ENCODE data around the gene MELTF.

DNA sequence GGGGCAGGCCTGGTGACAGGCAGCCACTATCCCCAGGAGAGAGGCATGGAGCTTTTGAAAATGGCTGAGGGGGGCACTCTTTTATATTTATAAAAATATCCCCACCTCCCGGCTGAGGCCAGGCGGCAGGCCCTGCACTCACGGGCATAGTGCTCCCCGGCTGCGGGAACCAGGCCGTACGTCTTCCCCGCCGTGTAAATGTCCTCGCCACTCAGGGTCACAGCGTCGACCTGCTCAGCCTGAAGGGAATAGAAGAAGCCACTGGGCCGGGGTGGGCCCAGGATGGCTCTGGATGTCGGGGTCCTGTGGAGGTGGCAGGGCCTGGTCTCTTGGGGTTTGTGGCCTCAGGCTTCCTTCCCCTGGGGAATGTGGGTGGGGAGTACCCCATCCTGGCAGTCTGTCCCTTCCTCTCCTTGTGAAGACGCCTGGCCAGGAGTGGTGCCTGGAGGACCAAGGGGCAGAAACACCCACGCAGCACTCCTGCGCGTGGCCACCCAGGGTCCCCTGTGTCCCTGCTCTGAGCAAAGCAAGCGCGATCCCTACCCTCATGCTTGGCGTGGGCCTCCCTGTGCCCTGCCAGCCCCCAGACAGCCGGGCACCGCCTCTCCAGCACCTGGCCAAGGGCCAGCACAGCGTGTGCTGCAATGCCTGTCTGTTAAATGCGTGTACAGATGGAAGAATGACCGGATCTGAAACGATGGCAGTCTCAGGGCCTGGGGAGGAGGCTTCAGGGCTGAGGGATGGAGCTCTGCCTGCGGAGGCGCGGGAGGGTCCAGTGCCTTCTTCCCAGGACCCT is 18.9 kb downstream of the MELTF start:
- TF ChIP-seq, protein P1, sequence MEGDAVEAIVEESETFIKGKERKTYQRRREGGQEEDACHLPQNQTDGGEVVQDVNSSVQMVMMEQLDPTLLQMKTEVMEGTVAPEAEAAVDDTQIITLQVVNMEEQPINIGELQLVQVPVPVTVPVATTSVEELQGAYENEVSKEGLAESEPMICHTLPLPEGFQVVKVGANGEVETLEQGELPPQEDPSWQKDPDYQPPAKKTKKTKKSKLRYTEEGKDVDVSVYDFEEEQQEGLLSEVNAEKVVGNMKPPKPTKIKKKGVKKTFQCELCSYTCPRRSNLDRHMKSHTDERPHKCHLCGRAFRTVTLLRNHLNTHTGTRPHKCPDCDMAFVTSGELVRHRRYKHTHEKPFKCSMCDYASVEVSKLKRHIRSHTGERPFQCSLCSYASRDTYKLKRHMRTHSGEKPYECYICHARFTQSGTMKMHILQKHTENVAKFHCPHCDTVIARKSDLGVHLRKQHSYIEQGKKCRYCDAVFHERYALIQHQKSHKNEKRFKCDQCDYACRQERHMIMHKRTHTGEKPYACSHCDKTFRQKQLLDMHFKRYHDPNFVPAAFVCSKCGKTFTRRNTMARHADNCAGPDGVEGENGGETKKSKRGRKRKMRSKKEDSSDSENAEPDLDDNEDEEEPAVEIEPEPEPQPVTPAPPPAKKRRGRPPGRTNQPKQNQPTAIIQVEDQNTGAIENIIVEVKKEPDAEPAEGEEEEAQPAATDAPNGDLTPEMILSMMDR (IDR thresholded peaks at IDR 0.05) = no peak
- no peak for TF ChIP-seq POLR2A (IDR thresholded peaks at IDR 0.05)

Data from right lobe of liver (tissue), 4 donors.